K562 (cell line): ENCODE measurements around the gene SIRT2. TPM values are rescaled to one million over a fixed set of nuclear protein-coding genes. Genes with fewer than 3 reads are reported as not detected.

Experiments used
- HOXB6 ChIP-seq: fragments of 250-450 bp; sonication (Bioruptor Pico); IDR thresholded peaks from 2 replicates; pipeline ENCODE4 v1.5.1; 2022; ENCODE audit warnings: mild to moderate bottlenecking, borderline replicate concordance
- NEUROD1 ChIP-seq: fragments of 150-350 bp; IDR thresholded peaks from 2 replicates; pipeline ENCODE4 v1.6.1; 2014; ENCODE audit warnings: borderline replicate concordance, low read length, low read depth; ENCODE audit not compliant: partially characterized antibody
- NFRKB ChIP-seq: fragments of 450-650 bp; IDR thresholded peaks from 2 replicates; pipeline ENCODE4 v1.6.1; 2016; ENCODE audit warnings: low read depth
- TGIF2 ChIP-seq: sonication (generic); formaldehyde crosslinking; IDR thresholded peaks from 2 replicates; pipeline ENCODE4 v1.8.1; 2022; ENCODE audit warnings: mild to moderate bottlenecking, missing genetic modification reagents, moderate library complexity
- THRA ChIP-seq: fragments of 450-650 bp; IDR thresholded peaks from 2 replicates; pipeline ENCODE4 v1.6.1; 2017; ENCODE audit warnings: mild to moderate bottlenecking, moderate library complexity
- ZBED1 ChIP-seq: IDR thresholded peaks from 2 replicates; pipeline ENCODE4 v1.6.1; 2014
- ZNF175 ChIP-seq: fragments of 200-800 bp; sonication (Bioruptor generic); IDR thresholded peaks from 2 replicates; pipeline ENCODE4 v1.6.1; 2016; ENCODE audit warnings: low read depth, mild to moderate bottlenecking, missing genetic modification characterization, missing compliant biosample characterization
- ZNF23 ChIP-seq: fragments of 250-450 bp; sonication (Bioruptor Pico); IDR thresholded peaks from 2 replicates; pipeline ENCODE4 v1.4.0; 2020; ENCODE audit warnings: mild to moderate bottlenecking
- polyA plus RNA-seq, 8 experiments: library from polyadenylated mRNA; depleted of rRNA in 4 of 8; stranded (reverse) in 5 of 8; unstranded in 3 of 8; fragments of >200 nt; fragmentation: Nextera tagmentation in 2 of 8; fragmentation: Illumina TruSeq in 1 of 8; extraction: Ambion mirVana in 2 of 8; extraction: Trizol in 1 of 8; gene quantifications; 2 replicates each; pipeline versions ENCODE4 v1.2.1 to v1.2.3, GENCODE V29; 2011 to 2014; ENCODE audit warnings: inconsistent platforms in 1 of 8, missing spikeins in 1 of 8
- total RNA-seq, 7 experiments: library from RNA; depleted of rRNA in 6 of 7; stranded (reverse); fragments of >200 nt in 6 of 7; fragmentation: Illumina TruSeq in 2 of 7; extraction: Trizol in 2 of 7; gene quantifications; 2 replicates each; pipeline versions ENCODE4 v1.2.1 to v1.2.3, GENCODE V29; 2011 to 2021; ENCODE audit warnings: low replicate concordance in 1 of 7
- TF ChIP-seq, protein P1 (sequence below): sonication (generic); formaldehyde crosslinking; IDR thresholded peaks from 2 replicates; pipeline ENCODE4 v1.8.1; 2023; ENCODE audit warnings: mild to moderate bottlenecking, missing genetic modification reagents
- TF ChIP-seq, protein P2 (sequence below): fragments of 450-650 bp; IDR thresholded peaks from 2 replicates; pipeline ENCODE4 v1.6.1; 2016; ENCODE audit warnings: mild to moderate bottlenecking, moderate library complexity
- TF ChIP-seq, protein P3 (sequence below): IDR thresholded peaks from 2 replicates; pipeline ENCODE4 v1.6.1; 2011; ENCODE audit not compliant: insufficient read length; ENCODE audit errors: extremely low read depth

The SIRT2 gene
- total and polyA plus RNA-seq, 9 of the 15 experiments (the other 6 are each of a cell fraction or from before 2014, with no cell fraction given): 2.3 to 35.2 (median 22.9) TPM

DNA sequence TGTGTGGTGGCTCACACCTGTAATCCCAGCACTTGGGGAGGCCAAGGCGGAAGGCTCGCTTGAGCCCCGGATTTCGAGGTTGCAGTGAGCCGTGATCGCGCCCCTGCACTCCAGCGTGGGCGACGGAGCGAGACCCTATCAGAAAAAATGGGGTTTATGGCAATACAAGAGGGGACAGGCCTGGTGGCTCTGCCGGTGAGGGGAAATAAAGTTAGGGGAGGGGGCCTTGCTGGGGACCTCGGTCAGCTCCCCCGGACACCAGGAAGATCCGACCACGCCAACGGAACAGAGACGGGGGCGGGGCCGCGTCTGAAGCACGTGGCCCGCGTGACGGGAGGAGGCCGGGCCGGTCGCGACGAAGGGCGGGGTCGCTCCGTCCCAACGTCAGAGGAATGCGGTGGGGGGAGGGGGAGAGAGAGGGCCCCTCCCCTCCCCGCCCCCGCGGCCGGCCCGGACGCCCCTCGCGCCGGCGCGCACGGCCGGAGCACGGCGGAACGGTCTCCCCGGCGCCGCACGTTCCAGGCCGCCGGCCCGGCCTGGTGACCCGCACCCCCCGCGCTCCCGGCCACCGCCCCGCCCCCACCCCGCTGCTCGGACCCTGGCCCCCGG lies 47.7 kb downstream of the SIRT2 start (continued):
- TF ChIP-seq, protein P1, sequence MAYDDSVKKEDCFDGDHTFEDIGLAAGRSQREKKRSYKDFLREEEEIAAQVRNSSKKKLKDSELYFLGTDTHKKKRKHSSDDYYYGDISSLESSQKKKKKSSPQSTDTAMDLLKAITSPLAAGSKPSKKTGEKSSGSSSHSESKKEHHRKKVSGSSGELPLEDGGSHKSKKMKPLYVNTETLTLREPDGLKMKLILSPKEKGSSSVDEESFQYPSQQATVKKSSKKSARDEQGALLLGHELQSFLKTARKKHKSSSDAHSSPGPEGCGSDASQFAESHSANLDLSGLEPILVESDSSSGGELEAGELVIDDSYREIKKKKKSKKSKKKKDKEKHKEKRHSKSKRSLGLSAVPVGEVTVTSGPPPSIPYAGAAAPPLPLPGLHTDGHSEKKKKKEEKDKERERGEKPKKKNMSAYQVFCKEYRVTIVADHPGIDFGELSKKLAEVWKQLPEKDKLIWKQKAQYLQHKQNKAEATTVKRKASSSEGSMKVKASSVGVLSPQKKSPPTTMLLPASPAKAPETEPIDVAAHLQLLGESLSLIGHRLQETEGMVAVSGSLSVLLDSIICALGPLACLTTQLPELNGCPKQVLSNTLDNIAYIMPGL: no peak
- TF ChIP-seq ZNF23 (CRISPR knock-in tag) (no peak), HOXB6 (CRISPR knock-in tag) (no peak), NFRKB (peak; percentile 66; the same call in 1 of the 2 replicates), ZNF175 (CRISPR knock-in tag) (no peak), NEUROD1 (no peak), THRA (no peak), ZBED1 (no peak), TGIF2 (CRISPR knock-in tag) (no peak)
- TF ChIP-seq, protein P2, sequence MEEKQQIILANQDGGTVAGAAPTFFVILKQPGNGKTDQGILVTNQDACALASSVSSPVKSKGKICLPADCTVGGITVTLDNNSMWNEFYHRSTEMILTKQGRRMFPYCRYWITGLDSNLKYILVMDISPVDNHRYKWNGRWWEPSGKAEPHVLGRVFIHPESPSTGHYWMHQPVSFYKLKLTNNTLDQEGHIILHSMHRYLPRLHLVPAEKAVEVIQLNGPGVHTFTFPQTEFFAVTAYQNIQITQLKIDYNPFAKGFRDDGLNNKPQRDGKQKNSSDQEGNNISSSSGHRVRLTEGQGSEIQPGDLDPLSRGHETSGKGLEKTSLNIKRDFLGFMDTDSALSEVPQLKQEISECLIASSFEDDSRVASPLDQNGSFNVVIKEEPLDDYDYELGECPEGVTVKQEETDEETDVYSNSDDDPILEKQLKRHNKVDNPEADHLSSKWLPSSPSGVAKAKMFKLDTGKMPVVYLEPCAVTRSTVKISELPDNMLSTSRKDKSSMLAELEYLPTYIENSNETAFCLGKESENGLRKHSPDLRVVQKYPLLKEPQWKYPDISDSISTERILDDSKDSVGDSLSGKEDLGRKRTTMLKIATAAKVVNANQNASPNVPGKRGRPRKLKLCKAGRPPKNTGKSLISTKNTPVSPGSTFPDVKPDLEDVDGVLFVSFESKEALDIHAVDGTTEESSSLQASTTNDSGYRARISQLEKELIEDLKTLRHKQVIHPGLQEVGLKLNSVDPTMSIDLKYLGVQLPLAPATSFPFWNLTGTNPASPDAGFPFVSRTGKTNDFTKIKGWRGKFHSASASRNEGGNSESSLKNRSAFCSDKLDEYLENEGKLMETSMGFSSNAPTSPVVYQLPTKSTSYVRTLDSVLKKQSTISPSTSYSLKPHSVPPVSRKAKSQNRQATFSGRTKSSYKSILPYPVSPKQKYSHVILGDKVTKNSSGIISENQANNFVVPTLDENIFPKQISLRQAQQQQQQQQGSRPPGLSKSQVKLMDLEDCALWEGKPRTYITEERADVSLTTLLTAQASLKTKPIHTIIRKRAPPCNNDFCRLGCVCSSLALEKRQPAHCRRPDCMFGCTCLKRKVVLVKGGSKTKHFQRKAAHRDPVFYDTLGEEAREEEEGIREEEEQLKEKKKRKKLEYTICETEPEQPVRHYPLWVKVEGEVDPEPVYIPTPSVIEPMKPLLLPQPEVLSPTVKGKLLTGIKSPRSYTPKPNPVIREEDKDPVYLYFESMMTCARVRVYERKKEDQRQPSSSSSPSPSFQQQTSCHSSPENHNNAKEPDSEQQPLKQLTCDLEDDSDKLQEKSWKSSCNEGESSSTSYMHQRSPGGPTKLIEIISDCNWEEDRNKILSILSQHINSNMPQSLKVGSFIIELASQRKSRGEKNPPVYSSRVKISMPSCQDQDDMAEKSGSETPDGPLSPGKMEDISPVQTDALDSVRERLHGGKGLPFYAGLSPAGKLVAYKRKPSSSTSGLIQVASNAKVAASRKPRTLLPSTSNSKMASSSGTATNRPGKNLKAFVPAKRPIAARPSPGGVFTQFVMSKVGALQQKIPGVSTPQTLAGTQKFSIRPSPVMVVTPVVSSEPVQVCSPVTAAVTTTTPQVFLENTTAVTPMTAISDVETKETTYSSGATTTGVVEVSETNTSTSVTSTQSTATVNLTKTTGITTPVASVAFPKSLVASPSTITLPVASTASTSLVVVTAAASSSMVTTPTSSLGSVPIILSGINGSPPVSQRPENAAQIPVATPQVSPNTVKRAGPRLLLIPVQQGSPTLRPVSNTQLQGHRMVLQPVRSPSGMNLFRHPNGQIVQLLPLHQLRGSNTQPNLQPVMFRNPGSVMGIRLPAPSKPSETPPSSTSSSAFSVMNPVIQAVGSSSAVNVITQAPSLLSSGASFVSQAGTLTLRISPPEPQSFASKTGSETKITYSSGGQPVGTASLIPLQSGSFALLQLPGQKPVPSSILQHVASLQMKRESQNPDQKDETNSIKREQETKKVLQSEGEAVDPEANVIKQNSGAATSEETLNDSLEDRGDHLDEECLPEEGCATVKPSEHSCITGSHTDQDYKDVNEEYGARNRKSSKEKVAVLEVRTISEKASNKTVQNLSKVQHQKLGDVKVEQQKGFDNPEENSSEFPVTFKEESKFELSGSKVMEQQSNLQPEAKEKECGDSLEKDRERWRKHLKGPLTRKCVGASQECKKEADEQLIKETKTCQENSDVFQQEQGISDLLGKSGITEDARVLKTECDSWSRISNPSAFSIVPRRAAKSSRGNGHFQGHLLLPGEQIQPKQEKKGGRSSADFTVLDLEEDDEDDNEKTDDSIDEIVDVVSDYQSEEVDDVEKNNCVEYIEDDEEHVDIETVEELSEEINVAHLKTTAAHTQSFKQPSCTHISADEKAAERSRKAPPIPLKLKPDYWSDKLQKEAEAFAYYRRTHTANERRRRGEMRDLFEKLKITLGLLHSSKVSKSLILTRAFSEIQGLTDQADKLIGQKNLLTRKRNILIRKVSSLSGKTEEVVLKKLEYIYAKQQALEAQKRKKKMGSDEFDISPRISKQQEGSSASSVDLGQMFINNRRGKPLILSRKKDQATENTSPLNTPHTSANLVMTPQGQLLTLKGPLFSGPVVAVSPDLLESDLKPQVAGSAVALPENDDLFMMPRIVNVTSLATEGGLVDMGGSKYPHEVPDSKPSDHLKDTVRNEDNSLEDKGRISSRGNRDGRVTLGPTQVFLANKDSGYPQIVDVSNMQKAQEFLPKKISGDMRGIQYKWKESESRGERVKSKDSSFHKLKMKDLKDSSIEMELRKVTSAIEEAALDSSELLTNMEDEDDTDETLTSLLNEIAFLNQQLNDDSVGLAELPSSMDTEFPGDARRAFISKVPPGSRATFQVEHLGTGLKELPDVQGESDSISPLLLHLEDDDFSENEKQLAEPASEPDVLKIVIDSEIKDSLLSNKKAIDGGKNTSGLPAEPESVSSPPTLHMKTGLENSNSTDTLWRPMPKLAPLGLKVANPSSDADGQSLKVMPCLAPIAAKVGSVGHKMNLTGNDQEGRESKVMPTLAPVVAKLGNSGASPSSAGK: peak; percentile 87
- TF ChIP-seq, protein P3, sequence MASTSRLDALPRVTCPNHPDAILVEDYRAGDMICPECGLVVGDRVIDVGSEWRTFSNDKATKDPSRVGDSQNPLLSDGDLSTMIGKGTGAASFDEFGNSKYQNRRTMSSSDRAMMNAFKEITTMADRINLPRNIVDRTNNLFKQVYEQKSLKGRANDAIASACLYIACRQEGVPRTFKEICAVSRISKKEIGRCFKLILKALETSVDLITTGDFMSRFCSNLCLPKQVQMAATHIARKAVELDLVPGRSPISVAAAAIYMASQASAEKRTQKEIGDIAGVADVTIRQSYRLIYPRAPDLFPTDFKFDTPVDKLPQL: no peak
